GM19438 (cell line): Measurements from ENCODE around the gene MBD2.
A peak's percentile ranks its signal among the peaks of the same experiment; 100 is the strongest.
"Not testable (repeated sequence)": the region's sequence is repeated elsewhere in the genome, so short reads cannot be mapped to it uniquely, and the experiment has no call there.

ENCODE experiments used
- ATAC-seq: cut with Tn5 transposase; IDR thresholded peaks from one replicate; pipeline ENCODE4 v1.9.1; 2021; ENCODE audit warnings: low read depth; ENCODE audit not compliant: unreplicated experiment

The MBD2 gene

GRCh38 chr18:54238173-54238936 is 13.9 kb upstream of the MBD2 start:
- ATAC-seq = no peak

- ATAC-seq = no peak
These were observed 11.4 kb upstream of the MBD2 start for GRCh38 chr18:54235871-54236270.

- no peak for ATAC-seq
These were observed 9.3 kb upstream of the MBD2 start for GRCh38 chr18:54233747-54234146.

GRCh38 chr18:54233228-54233625 is 8.8 kb upstream of the MBD2 start:
- no peak for ATAC-seq

DNA sequence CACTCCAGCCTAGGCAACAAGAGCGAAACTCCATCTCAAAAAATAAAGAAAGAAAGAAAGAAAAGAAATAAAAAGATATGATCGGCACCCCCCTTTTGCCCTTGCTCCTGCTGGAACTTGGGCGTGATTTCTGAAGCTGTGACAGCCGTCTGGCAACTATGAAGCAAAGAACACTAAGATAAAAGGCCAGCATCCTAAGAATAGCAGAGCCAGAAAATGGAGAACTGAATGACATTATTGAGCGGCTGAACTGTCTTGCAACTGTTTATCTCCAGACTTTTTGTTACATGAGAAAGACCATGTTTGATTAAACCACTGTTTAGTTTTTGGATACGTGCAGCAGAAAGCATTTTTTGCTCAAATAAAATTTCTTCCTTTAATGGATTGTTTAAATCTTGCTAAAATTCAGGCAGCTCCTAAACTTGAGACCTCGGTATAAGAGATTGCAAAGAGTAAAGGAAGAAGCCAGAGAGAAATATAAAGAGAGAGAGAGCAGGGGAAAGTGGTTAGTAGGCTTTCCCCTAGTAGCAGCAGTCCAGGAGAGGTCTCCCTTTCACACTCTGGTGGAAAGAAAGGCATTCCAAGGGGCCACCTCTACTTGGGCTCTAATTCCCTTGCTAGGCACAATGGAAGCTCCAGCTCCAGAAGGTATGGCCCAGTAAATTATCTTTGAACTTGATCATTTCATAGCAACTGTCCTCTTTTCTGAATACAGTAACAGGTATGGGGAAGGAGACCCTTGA is 8.2 kb upstream of the MBD2 start:
- ATAC-seq = no peak

DNA sequence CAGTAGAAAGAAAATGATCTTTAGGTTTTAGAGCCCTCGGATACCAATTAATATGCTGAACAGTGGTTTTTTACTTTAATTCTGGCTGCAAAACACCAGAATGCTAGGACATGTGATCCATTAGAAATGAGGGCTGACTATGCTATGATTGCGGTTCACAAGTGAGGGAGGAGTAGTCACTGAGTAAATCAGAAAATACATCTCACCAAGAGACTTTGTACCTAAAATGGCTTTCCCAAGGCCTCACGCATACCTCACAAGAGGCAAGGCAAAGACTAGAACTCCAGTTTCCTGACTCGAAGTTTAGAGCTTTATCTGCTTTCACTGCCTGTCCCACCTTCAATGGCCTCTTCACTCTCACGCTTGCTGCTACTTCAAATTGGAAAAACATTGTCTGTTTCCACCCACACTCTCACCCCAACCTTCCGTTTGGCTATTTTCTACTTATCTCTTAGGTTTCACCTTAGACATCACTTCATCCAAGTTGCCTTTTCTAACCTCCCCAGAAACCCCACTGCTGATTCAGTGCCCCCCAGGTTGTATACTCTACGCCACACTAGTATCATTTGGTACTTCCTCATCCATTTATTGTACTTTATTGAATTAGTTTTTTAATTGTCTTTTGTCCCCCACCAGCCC is 5.1 kb upstream of the MBD2 start:
- ATAC-seq = no peak

- no peak for ATAC-seq
These were observed 3.9 kb upstream of the MBD2 start for GRCh38 chr18:54228364-54228763.

- ATAC-seq = peak; percentile 7
These were observed 764 bp downstream of the MBD2 start for GRCh38 chr18:54223568-54224241.

- peak; percentile 24 for ATAC-seq
These were observed 1.4 kb downstream of the MBD2 start for GRCh38 chr18:54222922-54223567.

- ATAC-seq = no peak
These were observed 4.1 kb downstream of the MBD2 start for GRCh38 chr18:54220406-54220805.

DNA sequence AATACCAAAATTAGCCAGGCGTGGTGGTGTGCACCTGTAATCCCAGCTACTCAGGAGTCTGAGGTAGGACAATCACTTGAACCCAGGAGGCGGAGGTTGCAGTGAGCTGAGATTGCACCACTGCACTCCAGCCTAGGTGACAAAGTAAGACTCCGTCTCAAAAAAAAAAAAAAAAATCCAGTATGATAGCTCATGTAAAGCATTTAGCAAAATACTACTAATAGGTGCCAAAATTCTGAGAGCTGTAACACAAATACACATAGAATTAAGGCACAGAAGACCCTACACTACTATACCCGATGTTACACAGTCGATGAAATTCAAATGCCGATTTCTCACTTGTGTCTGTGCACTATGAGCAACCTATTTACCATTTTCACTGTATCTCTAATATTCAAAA is 5.7 kb downstream of the MBD2 start:
- not testable (repeated sequence) for ATAC-seq

DNA sequence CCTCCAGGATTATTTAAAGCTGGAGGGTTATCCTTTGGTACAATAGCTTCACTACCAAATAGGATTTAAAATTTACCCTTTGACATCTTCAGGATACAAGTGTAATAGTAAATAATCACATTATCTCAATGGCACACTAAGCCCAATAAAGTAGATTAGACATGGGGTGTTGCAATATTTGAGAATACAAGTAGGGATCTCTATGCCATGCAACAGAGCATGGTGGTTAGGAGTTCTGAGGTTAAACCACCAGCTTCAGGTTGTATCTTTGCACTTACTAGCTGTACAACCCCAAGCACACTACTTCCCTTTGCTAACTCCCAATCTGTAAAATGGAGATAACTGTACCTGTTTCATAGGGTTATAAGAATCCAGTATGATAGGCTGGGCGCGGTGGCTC is 6.2 kb downstream of the MBD2 start:
- no peak for ATAC-seq

- ATAC-seq = no peak
These were observed 6.8 kb downstream of the MBD2 start for GRCh38 chr18:54217624-54218023.

DNA sequence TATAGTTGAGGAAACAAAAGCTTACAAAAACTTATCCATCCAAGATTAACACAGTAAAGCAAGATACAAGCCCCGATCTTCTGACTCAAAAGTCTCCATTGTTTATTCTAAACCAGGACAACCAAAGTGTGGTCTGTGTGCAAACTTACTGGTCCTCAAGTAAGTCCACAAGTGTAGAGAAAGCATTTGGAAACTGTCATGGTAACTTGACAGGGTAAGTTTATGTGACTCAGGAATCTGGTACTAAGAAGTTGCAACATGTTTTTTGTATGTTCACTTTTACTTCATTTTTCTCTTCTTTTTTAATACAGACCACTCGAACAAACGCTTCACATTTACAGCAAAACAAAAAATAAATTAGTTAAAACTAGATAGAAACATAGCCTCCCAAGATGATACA is 9.4 kb downstream of the MBD2 start:
- ATAC-seq = no peak

GRCh38 chr18:54210463-54210862 is 14.0 kb downstream of the MBD2 start:
- peak; percentile 42 for ATAC-seq

DNA sequence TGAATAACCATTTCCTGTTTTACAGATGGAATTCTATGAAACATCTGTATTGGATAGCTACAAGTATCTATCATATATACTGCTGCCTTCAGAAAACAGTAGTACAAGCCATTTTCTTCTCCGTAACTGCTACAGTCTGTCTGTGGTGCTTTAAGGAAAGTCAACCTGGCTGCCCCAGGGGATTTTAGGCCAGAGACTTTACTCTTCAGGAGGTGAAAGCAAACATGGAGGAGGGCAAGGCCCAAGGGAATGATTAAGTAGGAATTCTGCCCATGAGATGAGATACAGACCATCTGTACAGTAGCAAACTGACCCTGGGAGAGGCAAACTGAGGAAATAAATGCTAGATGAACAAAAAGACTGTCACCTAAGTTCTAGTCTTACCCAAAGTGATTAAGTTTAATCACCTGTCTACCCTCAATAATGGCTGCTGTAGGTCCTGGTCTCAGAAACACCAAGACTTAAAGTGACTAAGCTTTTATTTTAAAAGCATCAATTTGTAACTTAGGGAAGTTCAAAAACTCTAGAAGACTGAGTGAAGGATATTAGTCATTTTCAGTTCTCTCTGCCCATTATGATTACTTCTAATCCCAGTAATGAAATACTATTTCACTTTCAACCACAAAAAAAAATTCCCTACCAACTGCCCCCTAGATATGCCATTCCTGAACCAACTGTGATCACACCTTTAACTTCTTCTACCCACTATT is 14.8 kb downstream of the MBD2 start:
- peak; percentile 63 for ATAC-seq

- ATAC-seq = no peak
These were observed 18.0 kb downstream of the MBD2 start for GRCh38 chr18:54206447-54206846.

DNA sequence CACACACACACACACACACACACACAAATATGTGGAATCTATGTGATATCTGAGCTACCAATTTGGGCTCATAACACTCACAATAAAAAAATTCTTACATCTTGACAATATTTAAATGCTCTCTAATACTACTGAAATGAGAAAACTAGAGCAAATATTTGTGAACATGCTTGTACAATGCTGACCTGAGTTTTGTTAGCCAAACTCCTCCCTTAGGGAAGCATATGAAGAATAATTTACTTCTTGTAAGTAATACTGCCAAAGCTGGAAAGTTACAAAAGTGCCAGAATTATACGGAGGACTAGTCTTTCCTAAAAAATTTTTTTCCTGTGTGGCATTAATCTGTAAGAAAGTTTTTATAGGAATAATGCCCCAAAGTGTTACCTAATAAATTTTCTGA is 18.5 kb downstream of the MBD2 start:
- no peak for ATAC-seq

DNA sequence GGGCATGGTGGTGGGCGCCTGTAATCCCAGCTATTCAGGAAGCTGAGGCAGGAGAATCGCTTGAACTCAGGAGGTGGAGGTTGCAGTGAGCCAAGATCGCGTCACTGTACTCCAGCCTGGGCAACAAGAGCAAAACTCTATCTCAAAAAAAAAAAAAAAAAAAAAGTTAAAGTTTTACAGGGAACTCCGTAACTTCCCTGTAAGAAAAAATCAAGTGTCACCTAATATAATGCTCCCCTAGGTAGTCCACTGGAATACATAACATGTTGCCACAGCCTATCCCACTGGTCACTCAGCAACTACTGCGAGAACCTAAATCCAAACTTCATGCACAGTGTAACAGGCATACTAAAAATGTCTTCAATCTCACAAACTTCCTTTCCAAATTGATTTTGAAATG is 19.0 kb downstream of the MBD2 start:
- ATAC-seq = not testable (repeated sequence)

GRCh38 chr18:54204883-54205282 is 19.6 kb downstream of the MBD2 start:
- no peak for ATAC-seq
